Measurements from ENCODE around the gene CPA1.

The CPA1 gene

GRCh38 chr7:130430115-130430514 lies 49.8 kb downstream of the CPA1 start:
- DNase-seq (ENCODE audit: low read depth): no peak

GRCh38 chr7:130430841-130431666 lies 50.8 kb downstream of the CPA1 start:
- DNase-seq (ENCODE audit: low read depth): no peak

GRCh38 chr7:130432886-130433285 lies 52.6 kb downstream of the CPA1 start:
- no peak for DNase-seq (ENCODE audit: low read depth)

- DNase-seq (ENCODE audit: low read depth): no peak
Observed at GRCh38 chr7:130433301-130433700, 53.0 kb downstream of the CPA1 start.

- no peak for DNase-seq (ENCODE audit: low read depth)
Observed at GRCh38 chr7:130435311-130435854, 55.1 kb downstream of the CPA1 start.

- DNase-seq (ENCODE audit: low read depth): no peak
Observed at GRCh38 chr7:130436253-130436652, 56.0 kb downstream of the CPA1 start.

All from activated T-helper 9 cell treated with anti-CD3 and anti-CD28 coated beads, Interleukin-2, amount 50 U/mL, for 16 hours (primary cell).